ENCODE data around the gene UBN2.

The UBN2 gene

GRCh38 chr7:139249179-139249810 lies 18.3 kb downstream of the UBN2 start:
- no peak overlapping the region for H3K27ac ChIP-seq (ENCODE audit: low read depth, low read length)
- H3K18ac ChIP-seq (ENCODE audit: low read length): no peak overlapping the region
- no peak for DNase-seq
- no peaks in the 10 kb centered on the region for H3K79me1 ChIP-seq (ENCODE audit: low read length)
- H3K4me1 ChIP-seq (ENCODE audit: control insufficient read depth, low read depth, low read length): no peaks in the 10 kb centered on the region
- no peaks in the 10 kb centered on the region for H3K27me3 ChIP-seq (ENCODE audit: insufficient read depth, low read length, poor library complexity)
- H3K4me2 ChIP-seq (ENCODE audit: low read length): no peak overlapping the region
- no peak overlapping the region for H3K23ac ChIP-seq (ENCODE audit: low read length)
- no peak overlapping the region for H4K8ac ChIP-seq (ENCODE audit: low read depth, low read length)
- no CpG with 5 or more reads among the region's 4 CpGs for WGBS (ENCODE audit: extremely low coverage, insufficient coverage, low lambda C conversion rate)
- peaks cover 2% of the 10 kb centered on the region for H3K79me2 ChIP-seq (ENCODE audit: control insufficient read depth, insufficient read depth, low read length)
- no peak overlapping the region for H3K9ac ChIP-seq (ENCODE audit: low read length)
- no peak overlapping the region for H2BK15ac ChIP-seq (replicated peaks; ENCODE audit: low read depth)
- H3K36me3 ChIP-seq (ENCODE audit: control insufficient read depth, insufficient read depth, low read length): no peaks in the 10 kb centered on the region
- H3K4me3 ChIP-seq (ENCODE audit: low read length): no peak overlapping the region
- H3K56ac ChIP-seq (ENCODE audit: low read length): no peak overlapping the region
- H4K5ac ChIP-seq (ENCODE audit: low read length): no peak overlapping the region
- no peak overlapping the region for H2BK120ac ChIP-seq (ENCODE audit: low read depth, low read length)
- H2AK5ac ChIP-seq (ENCODE audit: low read length): no peak overlapping the region
- no peak overlapping the region for H2BK5ac ChIP-seq (ENCODE audit: low read length)
- H3K4ac ChIP-seq (ENCODE audit: low read depth, low read length): no peak overlapping the region

GRCh38 chr7:139252451-139252850 lies 21.4 kb downstream of the UBN2 start:
- H3K36me3 ChIP-seq (ENCODE audit: control insufficient read depth, insufficient read depth, low read length): peaks cover 3% of the 10 kb centered on the region
- no peak overlapping the region for H2BK15ac ChIP-seq (replicated peaks; ENCODE audit: low read depth)
- H3K4me3 ChIP-seq (ENCODE audit: low read length): no peak overlapping the region
- H3K27ac ChIP-seq (ENCODE audit: low read depth, low read length): no peak overlapping the region
- no CpG with 5 or more reads among the region's 3 CpGs for WGBS (ENCODE audit: extremely low coverage, insufficient coverage, low lambda C conversion rate)
- peaks cover 2% of the 10 kb centered on the region for H3K79me2 ChIP-seq (ENCODE audit: control insufficient read depth, insufficient read depth, low read length)
- H3K23ac ChIP-seq (ENCODE audit: low read length): no peak overlapping the region
- H3K9ac ChIP-seq (ENCODE audit: low read length): no peak overlapping the region
- no peak overlapping the region for H2AK5ac ChIP-seq (ENCODE audit: low read length)
- no peak overlapping the region for H3K18ac ChIP-seq (ENCODE audit: low read length)
- H3K4me2 ChIP-seq (ENCODE audit: low read length): no peak overlapping the region
- H3K4ac ChIP-seq (ENCODE audit: low read depth, low read length): no peak overlapping the region
- H2BK5ac ChIP-seq (ENCODE audit: low read length): no peak overlapping the region
- no peak overlapping the region for H2BK120ac ChIP-seq (ENCODE audit: low read depth, low read length)
- H4K8ac ChIP-seq (ENCODE audit: low read depth, low read length): no peak overlapping the region
- H3K4me1 ChIP-seq (ENCODE audit: control insufficient read depth, low read depth, low read length): no peaks in the 10 kb centered on the region
- no peak overlapping the region for H3K56ac ChIP-seq (ENCODE audit: low read length)
- H3K27me3 ChIP-seq (ENCODE audit: insufficient read depth, low read length, poor library complexity): no peaks in the 10 kb centered on the region
- DNase-seq: no peak
- peaks cover 2% of the 10 kb centered on the region for H3K79me1 ChIP-seq (ENCODE audit: low read length)
- no peak overlapping the region for H4K5ac ChIP-seq (ENCODE audit: low read length)

- Histone ChIP-seq H3K4me2 (ENCODE audit: low read length) (no peak overlapping the region), H3K18ac (ENCODE audit: low read length) (no peak overlapping the region), H2AK5ac (ENCODE audit: low read length) (no peak overlapping the region), H3K23ac (ENCODE audit: low read length) (no peak overlapping the region), H4K5ac (ENCODE audit: low read length) (no peak overlapping the region), H3K27me3 (ENCODE audit: insufficient read depth, low read length, poor library complexity) (no peaks in the 10 kb centered on the region), H2BK5ac (ENCODE audit: low read length) (no peak overlapping the region), H3K27ac (ENCODE audit: low read depth, low read length) (no peak overlapping the region), H2BK120ac (ENCODE audit: low read depth, low read length) (no peak overlapping the region), H3K79me2 (ENCODE audit: control insufficient read depth, insufficient read depth, low read length) (peaks cover 2% of the 10 kb centered on the region), H2BK15ac (replicated peaks; ENCODE audit: low read depth) (no peak overlapping the region), H3K4me3 (ENCODE audit: low read length) (no peak overlapping the region), H3K4me1 (ENCODE audit: control insufficient read depth, low read depth, low read length) (no peaks in the 10 kb centered on the region), H3K36me3 (ENCODE audit: control insufficient read depth, insufficient read depth, low read length) (peaks cover 3% of the 10 kb centered on the region), H3K79me1 (ENCODE audit: low read length) (peaks cover 2% of the 10 kb centered on the region), H3K4ac (ENCODE audit: low read depth, low read length) (no peak overlapping the region), H3K56ac (ENCODE audit: low read length) (no peak overlapping the region), H3K9ac (ENCODE audit: low read length) (no peak overlapping the region), H4K8ac (ENCODE audit: low read depth, low read length) (no peak overlapping the region)
- DNase-seq: no peak
- WGBS (ENCODE audit: extremely low coverage, insufficient coverage, low lambda C conversion rate): no CpG with 5 or more reads among the region's 6 CpGs
Measured at GRCh38 chr7:139254281-139254680, 23.2 kb downstream of the UBN2 start.

DNA sequence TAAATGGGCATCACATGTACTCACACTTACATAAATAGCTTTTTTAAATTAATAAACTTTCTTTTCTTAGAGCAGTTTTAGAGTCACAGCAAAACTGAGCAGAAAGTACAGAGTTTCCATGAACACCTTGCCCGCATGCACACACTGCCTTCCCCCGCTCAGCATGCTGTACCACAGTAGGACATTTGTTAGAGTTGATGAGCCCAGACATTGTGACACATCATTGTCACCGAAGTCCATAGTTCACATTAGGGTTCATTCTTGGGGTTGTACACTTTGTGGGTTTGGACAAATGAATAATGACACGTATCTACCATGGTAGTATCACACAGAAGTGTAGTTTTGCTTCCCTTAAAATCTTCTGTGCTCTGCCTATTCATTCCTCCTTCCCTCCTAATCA lies 23.7 kb downstream of the UBN2 start:
- no peak overlapping the region for H2BK120ac ChIP-seq (ENCODE audit: low read depth, low read length)
- peaks cover 2% of the 10 kb centered on the region for H3K79me1 ChIP-seq (ENCODE audit: low read length)
- no CpG with 5 or more reads among the region's 4 CpGs for WGBS (ENCODE audit: extremely low coverage, insufficient coverage, low lambda C conversion rate)
- H2BK5ac ChIP-seq (ENCODE audit: low read length): no peak overlapping the region
- H4K5ac ChIP-seq (ENCODE audit: low read length): no peak overlapping the region
- H2AK5ac ChIP-seq (ENCODE audit: low read length): no peak overlapping the region
- no peak overlapping the region for H3K27ac ChIP-seq (ENCODE audit: low read depth, low read length)
- H3K4me3 ChIP-seq (ENCODE audit: low read length): no peak overlapping the region
- no peaks in the 10 kb centered on the region for H3K79me2 ChIP-seq (ENCODE audit: control insufficient read depth, insufficient read depth, low read length)
- no peak overlapping the region for H2BK15ac ChIP-seq (replicated peaks; ENCODE audit: low read depth)
- H3K36me3 ChIP-seq (ENCODE audit: control insufficient read depth, insufficient read depth, low read length): peaks cover 3% of the 10 kb centered on the region
- no peak overlapping the region for H3K9ac ChIP-seq (ENCODE audit: low read length)
- no peak overlapping the region for H3K4ac ChIP-seq (ENCODE audit: low read depth, low read length)
- no peak overlapping the region for H3K4me2 ChIP-seq (ENCODE audit: low read length)
- DNase-seq: no peak
- no peaks in the 10 kb centered on the region for H3K4me1 ChIP-seq (ENCODE audit: control insufficient read depth, low read depth, low read length)
- no peaks in the 10 kb centered on the region for H3K27me3 ChIP-seq (ENCODE audit: insufficient read depth, low read length, poor library complexity)
- no peak overlapping the region for H3K18ac ChIP-seq (ENCODE audit: low read length)
- H3K23ac ChIP-seq (ENCODE audit: low read length): no peak overlapping the region
- no peak overlapping the region for H3K56ac ChIP-seq (ENCODE audit: low read length)
- no peak overlapping the region for H4K8ac ChIP-seq (ENCODE audit: low read depth, low read length)

- Histone ChIP-seq H3K79me1 (ENCODE audit: low read length) (peaks cover 2% of the 10 kb centered on the region), H3K79me2 (ENCODE audit: control insufficient read depth, insufficient read depth, low read length) (no peaks in the 10 kb centered on the region), H3K4me3 (ENCODE audit: low read length) (no peak overlapping the region), H3K36me3 (ENCODE audit: control insufficient read depth, insufficient read depth, low read length) (peaks cover 3% of the 10 kb centered on the region), H3K9ac (ENCODE audit: low read length) (no peak overlapping the region), H3K27me3 (ENCODE audit: insufficient read depth, low read length, poor library complexity) (no peaks in the 10 kb centered on the region), H3K18ac (ENCODE audit: low read length) (no peak overlapping the region), H2BK15ac (replicated peaks; ENCODE audit: low read depth) (no peak overlapping the region), H4K5ac (ENCODE audit: low read length) (no peak overlapping the region), H3K4me1 (ENCODE audit: control insufficient read depth, low read depth, low read length) (no peaks in the 10 kb centered on the region), H2BK5ac (ENCODE audit: low read length) (no peak overlapping the region), H3K4me2 (ENCODE audit: low read length) (no peak overlapping the region), H3K23ac (ENCODE audit: low read length) (no peak overlapping the region), H4K8ac (ENCODE audit: low read depth, low read length) (no peak overlapping the region), H2BK120ac (ENCODE audit: low read depth, low read length) (no peak overlapping the region), H3K4ac (ENCODE audit: low read depth, low read length) (no peak overlapping the region), H3K56ac (ENCODE audit: low read length) (no peak overlapping the region), H2AK5ac (ENCODE audit: low read length) (no peak overlapping the region), H3K27ac (ENCODE audit: low read depth, low read length) (no peak overlapping the region)
- DNase-seq: no peak
- no CpG with 5 or more reads among the region's 4 CpGs for WGBS (ENCODE audit: extremely low coverage, insufficient coverage, low lambda C conversion rate)
Measured at GRCh38 chr7:139255290-139255689, 24.3 kb downstream of the UBN2 start.

DNA sequence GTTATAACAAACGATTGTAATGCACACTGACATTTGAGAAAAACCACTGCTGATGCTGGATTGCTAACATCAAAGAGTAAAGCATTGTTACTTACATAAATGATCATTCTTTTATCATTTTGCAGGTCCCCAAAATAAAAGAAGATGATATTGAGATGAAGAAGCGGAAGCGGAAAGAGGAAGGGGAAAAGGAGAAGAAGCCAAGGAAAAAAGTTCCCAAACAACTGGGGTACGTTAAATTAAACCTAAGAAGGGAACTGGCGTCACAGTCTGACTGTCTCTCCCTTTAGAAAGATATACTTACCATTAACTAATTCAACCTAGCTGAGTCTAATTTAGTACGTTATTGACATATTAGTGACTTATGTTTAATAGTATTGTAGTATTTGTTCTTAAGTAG lies 28.1 kb downstream of the UBN2 start:
- H3K27ac ChIP-seq (ENCODE audit: low read depth, low read length): no peak overlapping the region
- H3K36me3 ChIP-seq (ENCODE audit: control insufficient read depth, insufficient read depth, low read length): peaks cover 6% of the 10 kb centered on the region
- H3K56ac ChIP-seq (ENCODE audit: low read length): no peak overlapping the region
- no peak overlapping the region for H3K4me2 ChIP-seq (ENCODE audit: low read length)
- H3K27me3 ChIP-seq (ENCODE audit: insufficient read depth, low read length, poor library complexity): no peaks in the 10 kb centered on the region
- no peak overlapping the region for H2AK5ac ChIP-seq (ENCODE audit: low read length)
- no peak overlapping the region for H4K5ac ChIP-seq (ENCODE audit: low read length)
- no CpG with 5 or more reads among the region's 6 CpGs for WGBS (ENCODE audit: extremely low coverage, insufficient coverage, low lambda C conversion rate)
- H3K4me1 ChIP-seq (ENCODE audit: control insufficient read depth, low read depth, low read length): no peaks in the 10 kb centered on the region
- no peak overlapping the region for H3K18ac ChIP-seq (ENCODE audit: low read length)
- no peaks in the 10 kb centered on the region for H3K79me2 ChIP-seq (ENCODE audit: control insufficient read depth, insufficient read depth, low read length)
- H3K23ac ChIP-seq (ENCODE audit: low read length): no peak overlapping the region
- no peak overlapping the region for H3K4me3 ChIP-seq (ENCODE audit: low read length)
- no peak for DNase-seq
- no peak overlapping the region for H2BK120ac ChIP-seq (ENCODE audit: low read depth, low read length)
- H2BK5ac ChIP-seq (ENCODE audit: low read length): no peak overlapping the region
- H2BK15ac ChIP-seq (replicated peaks; ENCODE audit: low read depth): no peak overlapping the region
- H4K8ac ChIP-seq (ENCODE audit: low read depth, low read length): no peak overlapping the region
- peaks cover 2% of the 10 kb centered on the region for H3K79me1 ChIP-seq (ENCODE audit: low read length)
- H3K4ac ChIP-seq (ENCODE audit: low read depth, low read length): no peak overlapping the region
- no peak overlapping the region for H3K9ac ChIP-seq (ENCODE audit: low read length)

Measured in mesendoderm (in vitro differentiated cells).